Measurements from ENCODE around the gene AKNA. TPM values are rescaled to one million over a fixed set of nuclear protein-coding genes. Genes with fewer than 3 reads are reported as not detected.

AKNA gene
- total RNA-seq, 2 experiments from 2014 or later, result 61.4 to 203 TPM

DNA sequence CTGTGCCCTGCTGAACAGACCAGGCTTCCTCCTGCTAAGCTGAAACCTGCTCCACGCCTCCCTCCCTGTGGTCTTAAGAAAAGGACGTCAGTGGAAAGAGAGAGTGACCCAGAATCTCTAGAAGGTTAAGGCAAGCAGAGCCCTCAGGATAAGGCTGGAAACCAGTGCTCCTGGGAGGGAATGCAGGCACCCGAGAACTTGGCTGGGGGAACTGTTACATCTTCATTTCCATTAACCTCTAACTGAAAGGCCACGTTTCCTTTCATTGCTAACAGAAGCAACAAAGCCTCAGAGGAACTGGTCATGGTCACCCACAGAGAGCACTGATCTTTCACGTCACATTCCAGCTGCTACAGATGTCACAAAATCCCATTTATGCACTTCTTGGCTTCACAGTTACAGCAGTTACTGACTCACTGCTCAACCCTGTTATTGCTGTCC lies 26.1 kb upstream of the AKNA start:
- BruUV-seq (replicated peaks), result no TSS peak
- Histone ChIP-seq H3K79me2 (ENCODE audit: insufficient read depth, low read depth, low read length) (no peaks in the 10 kb centered on the region), H3K9me3 (ENCODE audit: low read length) (no peaks in the 10 kb centered on the region), H3K9me2 (ENCODE audit: insufficient read depth, low read length) (no peaks in the 10 kb centered on the region), H2AFZ (ENCODE audit: low read length) (no peak overlapping the region), H3K4me3 (ENCODE audit: low read depth, low read length, poor library complexity, severe bottlenecking) (no peak overlapping the region), H3K36me3 (ENCODE audit: insufficient read depth, low read length) (no peaks in the 10 kb centered on the region), H4K20me1 (ENCODE audit: insufficient read depth, low read length) (no peaks in the 10 kb centered on the region), H3K4me2 (ENCODE audit: low read length) (no peak overlapping the region), H3K27ac (ENCODE audit: low read depth, low read length, poor library complexity, severe bottlenecking) (no peak overlapping the region), H3K4me1 (ENCODE audit: insufficient read depth, low read length, poor library complexity, severe bottlenecking) (no peaks in the 10 kb centered on the region)
- ChIA-PET CTCF (ENCODE audit: unreplicated experiment) (interaction anchor here (1.0 kb wide), 1 partner anchor 89 kb away, joined by 3 read pairs; no protein-coding TSS in a partner anchor), POLR2A (interaction anchor here (1.4 kb wide), 1 partner anchor 19 kb away, joined by 4 read pairs; no protein-coding TSS in a partner anchor)
- no peak for DNase-seq (ENCODE audit: low spot score)
- no peak for TF ChIP-seq EZH2phosphoT487 (IDR thresholded peaks at IDR 0.05; ENCODE audit: borderline replicate concordance, low read depth, low read length)
- TF ChIP-seq, protein P1, sequence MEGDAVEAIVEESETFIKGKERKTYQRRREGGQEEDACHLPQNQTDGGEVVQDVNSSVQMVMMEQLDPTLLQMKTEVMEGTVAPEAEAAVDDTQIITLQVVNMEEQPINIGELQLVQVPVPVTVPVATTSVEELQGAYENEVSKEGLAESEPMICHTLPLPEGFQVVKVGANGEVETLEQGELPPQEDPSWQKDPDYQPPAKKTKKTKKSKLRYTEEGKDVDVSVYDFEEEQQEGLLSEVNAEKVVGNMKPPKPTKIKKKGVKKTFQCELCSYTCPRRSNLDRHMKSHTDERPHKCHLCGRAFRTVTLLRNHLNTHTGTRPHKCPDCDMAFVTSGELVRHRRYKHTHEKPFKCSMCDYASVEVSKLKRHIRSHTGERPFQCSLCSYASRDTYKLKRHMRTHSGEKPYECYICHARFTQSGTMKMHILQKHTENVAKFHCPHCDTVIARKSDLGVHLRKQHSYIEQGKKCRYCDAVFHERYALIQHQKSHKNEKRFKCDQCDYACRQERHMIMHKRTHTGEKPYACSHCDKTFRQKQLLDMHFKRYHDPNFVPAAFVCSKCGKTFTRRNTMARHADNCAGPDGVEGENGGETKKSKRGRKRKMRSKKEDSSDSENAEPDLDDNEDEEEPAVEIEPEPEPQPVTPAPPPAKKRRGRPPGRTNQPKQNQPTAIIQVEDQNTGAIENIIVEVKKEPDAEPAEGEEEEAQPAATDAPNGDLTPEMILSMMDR (conservative IDR thresholded peaks at IDR 0.05; ENCODE audit: low read length), result no peak
- intact Hi-C loops (cut with micrococcal nuclease; ENCODE audit: unreplicated experiment), result no loop called here

DNA sequence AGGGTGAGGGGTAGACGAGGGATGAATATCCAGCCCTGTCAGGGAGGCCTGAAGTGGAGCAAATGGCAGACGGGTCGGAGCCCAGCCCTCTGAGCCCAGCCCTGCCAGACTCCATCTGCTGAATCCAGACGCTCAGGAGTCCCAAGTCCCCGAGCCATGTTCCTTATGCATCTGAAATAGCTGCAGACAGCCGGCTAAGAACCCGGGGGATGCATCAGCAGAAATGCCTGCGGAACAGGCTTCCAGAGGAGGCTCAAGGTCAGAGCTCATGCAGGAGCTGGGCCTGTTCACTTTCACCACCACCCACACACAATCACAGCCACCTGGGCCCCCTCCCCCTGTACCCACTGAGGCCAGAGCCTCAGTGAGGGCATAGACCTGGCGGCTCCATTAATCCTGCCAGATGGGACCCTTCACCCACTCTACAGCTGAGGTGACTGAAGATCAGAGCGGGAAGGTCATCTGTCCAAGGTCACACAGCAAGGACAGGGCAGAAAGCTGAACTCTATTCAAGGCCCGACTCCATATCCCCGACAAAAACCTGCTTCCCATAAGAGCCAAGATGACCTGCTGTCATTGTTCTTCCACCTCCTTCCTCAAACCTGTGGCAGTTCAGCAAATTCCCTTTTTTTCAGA lies 24.4 kb upstream of the AKNA start:
- BruUV-seq (replicated peaks), result no TSS peak
- no peak overlapping the region for H2AFZ ChIP-seq (ENCODE audit: low read length)
- H3K36me3 ChIP-seq (ENCODE audit: insufficient read depth, low read length), result no peaks in the 10 kb centered on the region
- POLR2A ChIA-PET, result interaction anchor here (0.5 kb wide), 2 partner anchors 30 to 451 kb away, joined by 4 to 5 read pairs; no protein-coding TSS in a partner anchor
- H3K27ac ChIP-seq (ENCODE audit: low read depth, low read length, poor library complexity, severe bottlenecking), result no peak overlapping the region
- intact Hi-C loops (cut with micrococcal nuclease; ENCODE audit: unreplicated experiment), result no loop called here
- H3K4me3 ChIP-seq (ENCODE audit: low read depth, low read length, poor library complexity, severe bottlenecking), result no peak overlapping the region
- CTCF ChIA-PET (ENCODE audit: unreplicated experiment), result no interaction called here
- no peak for DNase-seq (ENCODE audit: low spot score)
- no peaks in the 10 kb centered on the region for H3K4me1 ChIP-seq (ENCODE audit: insufficient read depth, low read length, poor library complexity, severe bottlenecking)
- H3K79me2 ChIP-seq (ENCODE audit: insufficient read depth, low read depth, low read length), result no peaks in the 10 kb centered on the region
- no peaks in the 10 kb centered on the region for H3K9me3 ChIP-seq (ENCODE audit: low read length)
- H4K20me1 ChIP-seq (ENCODE audit: insufficient read depth, low read length), result no peaks in the 10 kb centered on the region
- no peak overlapping the region for H3K4me2 ChIP-seq (ENCODE audit: low read length)
- TF ChIP-seq EZH2phosphoT487 (IDR thresholded peaks at IDR 0.05; ENCODE audit: borderline replicate concordance, low read depth, low read length), result no peak
- TF ChIP-seq, protein P1 (conservative IDR thresholded peaks at IDR 0.05; ENCODE audit: low read length), result no peak
- no peaks in the 10 kb centered on the region for H3K9me2 ChIP-seq (ENCODE audit: insufficient read depth, low read length)

DNA sequence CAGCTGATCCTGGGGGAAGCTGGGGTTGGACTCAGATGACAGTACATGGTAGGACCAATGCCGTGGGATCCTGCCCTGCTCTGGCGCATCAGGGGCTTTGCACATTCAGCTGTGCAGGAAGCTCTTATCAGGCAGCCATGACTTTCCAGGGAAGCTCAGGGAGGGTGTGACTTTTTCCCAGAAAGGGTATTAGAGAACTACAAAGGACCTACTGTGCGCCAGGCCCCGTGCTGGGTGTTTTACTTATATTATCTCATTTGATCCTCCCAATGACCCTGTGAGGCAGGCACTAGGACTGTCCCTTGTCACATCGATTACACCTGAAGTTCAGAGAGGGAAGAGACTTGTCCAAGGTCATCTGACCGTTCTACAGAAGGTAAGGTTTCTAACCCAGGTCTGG lies 23.7 kb upstream of the AKNA start:
- Histone ChIP-seq H2AFZ (ENCODE audit: low read length) (no peak overlapping the region), H3K27ac (ENCODE audit: low read depth, low read length, poor library complexity, severe bottlenecking) (no peak overlapping the region), H3K9me3 (ENCODE audit: low read length) (no peaks in the 10 kb centered on the region), H4K20me1 (ENCODE audit: insufficient read depth, low read length) (no peaks in the 10 kb centered on the region), H3K36me3 (ENCODE audit: insufficient read depth, low read length) (no peaks in the 10 kb centered on the region), H3K9me2 (ENCODE audit: insufficient read depth, low read length) (no peaks in the 10 kb centered on the region), H3K79me2 (ENCODE audit: insufficient read depth, low read depth, low read length) (no peaks in the 10 kb centered on the region), H3K4me3 (ENCODE audit: low read depth, low read length, poor library complexity, severe bottlenecking) (no peak overlapping the region), H3K4me1 (ENCODE audit: insufficient read depth, low read length, poor library complexity, severe bottlenecking) (no peaks in the 10 kb centered on the region), H3K4me2 (ENCODE audit: low read length) (no peak overlapping the region)
- ChIA-PET CTCF (ENCODE audit: unreplicated experiment) (no interaction called here), POLR2A (interaction anchor here (0.5 kb wide), 2 partner anchors 11 to 452 kb away, joined by 5 to 6 read pairs; no protein-coding TSS in a partner anchor)
- DNase-seq (ENCODE audit: low spot score), result no peak
- no peak for TF ChIP-seq EZH2phosphoT487 (IDR thresholded peaks at IDR 0.05; ENCODE audit: borderline replicate concordance, low read depth, low read length)
- intact Hi-C loops (cut with micrococcal nuclease; ENCODE audit: unreplicated experiment), result no loop called here
- BruUV-seq (replicated peaks), result no TSS peak
